ENCODE measurements around the gene RPS15A.
A peak's percentile ranks its signal among the peaks of the same experiment; 100 is the strongest.

Gene RPS15A

GRCh38 chr16:18799500-18799899 lies 9.4 kb upstream of the RPS15A start:
- DNase-seq = no peak
- Histone ChIP-seq H3K4me3 (ENCODE audit: insufficient read depth, low read depth, low read length, poor library complexity, severe bottlenecking) (no peak overlapping the region), H3K27ac (ENCODE audit: insufficient read depth, low read length, poor library complexity, severe bottlenecking) (no peak overlapping the region), H3K27me3 (replicated peaks; ENCODE audit: control insufficient read depth, insufficient read depth, low read length, poor library complexity, severe bottlenecking) (no peaks in the 10 kb centered on the region), H3K4me1 (ENCODE audit: control insufficient read depth, insufficient read depth, low read length, poor library complexity, severe bottlenecking) (peaks cover 10% of the 10 kb centered on the region), H3K36me3 (ENCODE audit: control insufficient read depth, insufficient read depth, low read length) (peaks cover 31% of the 10 kb centered on the region), H3K9me3 (ENCODE audit: control insufficient read depth, low read length) (no peaks in the 10 kb centered on the region)

GRCh38 chr16:18797746-18798145 lies 7.6 kb upstream of the RPS15A start:
- Histone ChIP-seq H3K36me3 (ENCODE audit: control insufficient read depth, insufficient read depth, low read length) (peaks cover 46% of the 10 kb centered on the region), H3K4me1 (ENCODE audit: control insufficient read depth, insufficient read depth, low read length, poor library complexity, severe bottlenecking) (peaks cover 10% of the 10 kb centered on the region), H3K27ac (ENCODE audit: insufficient read depth, low read length, poor library complexity, severe bottlenecking) (no peak overlapping the region), H3K27me3 (replicated peaks; ENCODE audit: control insufficient read depth, insufficient read depth, low read length, poor library complexity, severe bottlenecking) (no peaks in the 10 kb centered on the region), H3K9me3 (ENCODE audit: control insufficient read depth, low read length) (no peaks in the 10 kb centered on the region), H3K4me3 (ENCODE audit: insufficient read depth, low read depth, low read length, poor library complexity, severe bottlenecking) (no peak overlapping the region)
- no peak for DNase-seq

GRCh38 chr16:18796377-18796776 lies 6.2 kb upstream of the RPS15A start:
- H3K27me3 ChIP-seq (replicated peaks; ENCODE audit: control insufficient read depth, insufficient read depth, low read length, poor library complexity, severe bottlenecking) = no peaks in the 10 kb centered on the region
- peaks cover 10% of the 10 kb centered on the region for H3K4me1 ChIP-seq (ENCODE audit: control insufficient read depth, insufficient read depth, low read length, poor library complexity, severe bottlenecking)
- no peak overlapping the region for H3K27ac ChIP-seq (ENCODE audit: insufficient read depth, low read length, poor library complexity, severe bottlenecking)
- no peak overlapping the region for H3K4me3 ChIP-seq (ENCODE audit: insufficient read depth, low read depth, low read length, poor library complexity, severe bottlenecking)
- DNase-seq = no peak
- H3K36me3 ChIP-seq (ENCODE audit: control insufficient read depth, insufficient read depth, low read length) = peaks cover 49% of the 10 kb centered on the region
- no peaks in the 10 kb centered on the region for H3K9me3 ChIP-seq (ENCODE audit: control insufficient read depth, low read length)

- no peaks in the 10 kb centered on the region for H3K9me3 ChIP-seq (ENCODE audit: control insufficient read depth, low read length)
- no peak for DNase-seq
- H3K4me3 ChIP-seq (ENCODE audit: insufficient read depth, low read depth, low read length, poor library complexity, severe bottlenecking) = no peak overlapping the region
- H3K36me3 ChIP-seq (ENCODE audit: control insufficient read depth, insufficient read depth, low read length) = peaks cover 53% of the 10 kb centered on the region
- H3K27ac ChIP-seq (ENCODE audit: insufficient read depth, low read length, poor library complexity, severe bottlenecking) = no peak overlapping the region
- H3K4me1 ChIP-seq (ENCODE audit: control insufficient read depth, insufficient read depth, low read length, poor library complexity, severe bottlenecking) = peaks cover 10% of the 10 kb centered on the region
- no peaks in the 10 kb centered on the region for H3K27me3 ChIP-seq (replicated peaks; ENCODE audit: control insufficient read depth, insufficient read depth, low read length, poor library complexity, severe bottlenecking)
These were observed 2.8 kb upstream of the RPS15A start for GRCh38 chr16:18792836-18793433.

- Histone ChIP-seq H3K9me3 (ENCODE audit: control insufficient read depth, low read length) (no peaks in the 10 kb centered on the region), H3K4me1 (ENCODE audit: control insufficient read depth, insufficient read depth, low read length, poor library complexity, severe bottlenecking) (peaks cover 26% of the 10 kb centered on the region), H3K36me3 (ENCODE audit: control insufficient read depth, insufficient read depth, low read length) (peaks cover 52% of the 10 kb centered on the region), H3K27ac (ENCODE audit: insufficient read depth, low read length, poor library complexity, severe bottlenecking) (peak overlapping the region; percentile 73), H3K27me3 (replicated peaks; ENCODE audit: control insufficient read depth, insufficient read depth, low read length, poor library complexity, severe bottlenecking) (no peaks in the 10 kb centered on the region), H3K4me3 (ENCODE audit: insufficient read depth, low read depth, low read length, poor library complexity, severe bottlenecking) (peak overlapping the region; percentile 99)
- no peak for DNase-seq
These were observed 652 bp downstream of the RPS15A start for GRCh38 chr16:18789515-18789849.

GRCh38 chr16:18788828-18789514 lies 1.2 kb downstream of the RPS15A start:
- Histone ChIP-seq H3K4me1 (ENCODE audit: control insufficient read depth, insufficient read depth, low read length, poor library complexity, severe bottlenecking) (peaks cover 26% of the 10 kb centered on the region), H3K27ac (ENCODE audit: insufficient read depth, low read length, poor library complexity, severe bottlenecking) (peak overlapping the region; percentile 73), H3K9me3 (ENCODE audit: control insufficient read depth, low read length) (no peaks in the 10 kb centered on the region), H3K27me3 (replicated peaks; ENCODE audit: control insufficient read depth, insufficient read depth, low read length, poor library complexity, severe bottlenecking) (no peaks in the 10 kb centered on the region), H3K36me3 (ENCODE audit: control insufficient read depth, insufficient read depth, low read length) (peaks cover 52% of the 10 kb centered on the region), H3K4me3 (ENCODE audit: insufficient read depth, low read depth, low read length, poor library complexity, severe bottlenecking) (peak overlapping the region; percentile 99)
- no peak for DNase-seq

- no peaks in the 10 kb centered on the region for H3K27me3 ChIP-seq (replicated peaks; ENCODE audit: control insufficient read depth, insufficient read depth, low read length, poor library complexity, severe bottlenecking)
- no peak overlapping the region for H3K27ac ChIP-seq (ENCODE audit: insufficient read depth, low read length, poor library complexity, severe bottlenecking)
- no peak overlapping the region for H3K4me3 ChIP-seq (ENCODE audit: insufficient read depth, low read depth, low read length, poor library complexity, severe bottlenecking)
- no peaks in the 10 kb centered on the region for H3K9me3 ChIP-seq (ENCODE audit: control insufficient read depth, low read length)
- peaks cover 26% of the 10 kb centered on the region for H3K4me1 ChIP-seq (ENCODE audit: control insufficient read depth, insufficient read depth, low read length, poor library complexity, severe bottlenecking)
- DNase-seq = no peak
- peaks cover 57% of the 10 kb centered on the region for H3K36me3 ChIP-seq (ENCODE audit: control insufficient read depth, insufficient read depth, low read length)
These were observed 5.1 kb downstream of the RPS15A start for GRCh38 chr16:18784917-18785623.

GRCh38 chr16:18783430-18784341 lies 6.4 kb downstream of the RPS15A start:
- peak overlapping the region; percentile 12 for H3K27ac ChIP-seq (ENCODE audit: insufficient read depth, low read length, poor library complexity, severe bottlenecking)
- no peaks in the 10 kb centered on the region for H3K27me3 ChIP-seq (replicated peaks; ENCODE audit: control insufficient read depth, insufficient read depth, low read length, poor library complexity, severe bottlenecking)

GRCh38 chr16:18782697-18783429 lies 7.3 kb downstream of the RPS15A start:
- DNase-seq = no peak
- Histone ChIP-seq H3K36me3 (ENCODE audit: control insufficient read depth, insufficient read depth, low read length) (peaks cover 50% of the 10 kb centered on the region), H3K27me3 (replicated peaks; ENCODE audit: control insufficient read depth, insufficient read depth, low read length, poor library complexity, severe bottlenecking) (no peaks in the 10 kb centered on the region), H3K27ac (ENCODE audit: insufficient read depth, low read length, poor library complexity, severe bottlenecking) (no peak overlapping the region), H3K4me3 (ENCODE audit: insufficient read depth, low read depth, low read length, poor library complexity, severe bottlenecking) (no peak overlapping the region), H3K9me3 (ENCODE audit: control insufficient read depth, low read length) (no peaks in the 10 kb centered on the region), H3K4me1 (ENCODE audit: control insufficient read depth, insufficient read depth, low read length, poor library complexity, severe bottlenecking) (peaks cover 16% of the 10 kb centered on the region)

More at GRCh38 chr16:18783430-18784341, 6.4 kb downstream of the RPS15A start:
- no peaks in the 10 kb centered on the region for H3K9me3 ChIP-seq (ENCODE audit: control insufficient read depth, low read length)
- H3K36me3 ChIP-seq (ENCODE audit: control insufficient read depth, insufficient read depth, low read length) = peaks cover 57% of the 10 kb centered on the region
- no peak for DNase-seq
- no peak overlapping the region for H3K4me3 ChIP-seq (ENCODE audit: insufficient read depth, low read depth, low read length, poor library complexity, severe bottlenecking)
- peaks cover 24% of the 10 kb centered on the region for H3K4me1 ChIP-seq (ENCODE audit: control insufficient read depth, insufficient read depth, low read length, poor library complexity, severe bottlenecking)

Measured in effector memory CD4-positive, alpha-beta T cell (primary cell).